Activated T-cell treated with anti-CD3 and anti-CD28 coated beads for 48 hours (primary cell): ENCODE measurements around the gene POLDIP2.
"Not testable (repeated sequence)": the region's sequence is repeated elsewhere in the genome, so short reads cannot be mapped to it uniquely, and the experiment has no call there.

Experiments
- DNase-seq: peaks from one replicate; pipeline ENCODE4 v3.0.0-alpha.2; 2020; ENCODE audit warnings: low read depth

POLDIP2 gene

DNA sequence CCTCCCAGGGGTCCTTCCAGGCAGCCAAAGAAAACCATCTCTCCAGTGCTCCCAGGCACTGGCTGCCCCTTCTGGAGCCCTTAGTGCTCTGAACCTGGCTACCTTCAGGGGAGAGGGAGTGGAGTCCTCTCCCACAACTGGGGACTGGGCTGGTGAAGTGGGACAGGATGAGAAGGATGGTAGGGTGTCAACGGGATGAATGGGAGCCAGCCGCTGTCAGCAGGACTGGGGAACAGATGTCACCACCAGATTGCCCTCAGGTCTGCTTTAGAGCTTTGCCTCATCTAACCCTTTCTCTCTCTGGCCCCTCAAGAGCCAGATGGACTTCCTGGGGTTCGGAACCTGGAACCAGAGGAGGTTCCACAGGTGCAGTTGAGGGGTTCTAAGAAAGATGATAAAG, 8.2 kb upstream of the POLDIP2 start:
- no peak for DNase-seq

DNA sequence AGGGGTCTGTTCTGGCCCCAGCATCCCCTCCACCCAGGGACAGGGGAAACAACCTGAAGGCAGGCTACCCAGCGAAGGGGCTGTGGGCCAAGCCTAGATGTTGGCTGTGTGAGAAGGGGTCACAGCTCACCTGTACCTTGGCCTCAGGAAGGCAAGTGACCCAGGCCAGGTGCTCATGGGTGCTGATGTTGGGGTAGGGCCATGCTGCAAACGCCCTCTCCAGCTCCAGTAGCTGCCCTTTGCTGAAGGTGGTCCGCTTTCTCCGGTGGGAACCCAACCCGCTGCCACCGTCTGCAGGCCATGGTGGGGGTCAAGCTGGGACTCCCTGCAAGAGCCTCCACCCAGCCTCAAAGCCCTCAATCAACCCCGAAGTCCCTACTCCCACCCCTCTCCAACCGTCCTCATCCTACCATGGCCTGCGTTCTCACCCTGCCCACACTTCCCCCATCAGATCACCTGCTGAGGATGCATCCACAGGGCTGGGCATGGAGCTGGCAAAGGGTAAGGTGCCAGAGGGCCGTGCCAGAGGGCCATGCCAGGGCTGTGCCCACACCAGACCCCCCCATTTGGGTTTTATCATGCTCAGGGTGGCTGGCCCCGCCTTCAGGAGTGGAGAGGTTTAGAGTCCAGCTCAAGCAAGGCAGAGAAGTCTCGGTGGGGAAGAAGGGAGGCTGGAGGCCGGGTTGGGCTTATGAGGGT, 7.5 kb upstream of the POLDIP2 start, which contains the start of gene SEBOX:
Gene SEBOX (minus strand): TSS at position 535 of the 699 bp plus-strand sequence. CDS start 48 bp downstream, at position 487.
- no peak for DNase-seq

DNA sequence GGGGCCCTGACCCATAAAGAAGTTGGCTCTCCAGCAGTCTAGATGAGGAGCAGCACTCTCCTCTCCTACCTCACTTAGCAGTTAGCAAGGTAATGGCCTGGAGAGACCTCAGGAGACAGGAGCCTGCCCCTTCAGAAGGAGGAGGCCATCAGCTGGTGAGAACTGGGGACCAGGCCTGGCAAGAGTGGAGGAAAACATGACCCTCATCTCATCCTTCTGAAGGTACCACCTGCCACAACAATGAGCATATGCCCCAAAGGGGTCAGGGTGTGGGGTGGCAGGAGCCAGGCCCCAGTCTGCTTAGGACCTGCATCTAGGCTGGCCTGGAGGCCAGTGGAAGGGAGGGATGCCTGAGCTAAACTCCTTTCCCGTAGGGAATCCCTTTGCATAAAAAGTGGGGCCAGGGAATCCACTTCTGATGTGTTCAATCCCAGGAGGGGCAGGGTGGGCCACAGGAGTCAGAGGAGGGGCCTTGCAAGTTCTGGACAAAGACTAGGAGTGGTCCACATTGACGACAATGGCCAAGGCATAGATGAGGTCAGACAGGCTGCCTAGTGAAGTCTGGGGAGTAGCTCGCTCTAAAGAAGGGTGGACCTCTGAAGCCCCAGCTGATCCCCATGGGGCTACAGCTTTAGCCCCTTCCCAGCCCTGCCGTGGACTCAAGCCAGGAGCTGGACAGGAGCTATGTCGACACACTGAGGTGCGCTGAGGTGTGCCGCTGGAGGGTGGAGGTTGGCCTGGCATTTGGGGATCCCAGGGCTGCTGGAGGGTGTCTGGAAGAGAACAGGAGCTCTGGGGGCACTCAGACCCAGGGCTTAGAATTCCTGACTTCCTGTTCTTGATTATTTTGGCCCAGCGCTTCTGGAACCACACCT, 6.7 kb upstream of the POLDIP2 start:
- DNase-seq = no peak

DNA sequence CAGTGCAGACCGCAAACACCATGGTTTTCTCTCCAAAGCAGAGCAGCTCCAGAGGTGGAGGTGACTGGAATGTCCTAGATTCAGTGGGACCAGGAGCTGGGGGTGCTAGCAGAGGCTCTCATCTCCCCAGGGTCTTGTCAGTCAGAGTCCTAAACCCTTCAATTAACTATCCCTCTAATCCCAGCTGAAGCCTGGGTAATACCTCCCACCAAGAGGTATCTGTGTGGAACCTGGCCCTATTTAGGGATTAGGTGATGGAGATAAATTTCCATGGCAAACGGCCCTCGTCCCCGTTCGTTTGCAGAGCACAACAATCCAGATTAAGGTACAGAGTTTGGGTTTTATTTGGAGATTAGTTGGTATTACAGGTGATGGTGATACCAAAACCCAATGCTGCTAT, 5.9 kb upstream of the POLDIP2 start:
- DNase-seq = no peak

DNA sequence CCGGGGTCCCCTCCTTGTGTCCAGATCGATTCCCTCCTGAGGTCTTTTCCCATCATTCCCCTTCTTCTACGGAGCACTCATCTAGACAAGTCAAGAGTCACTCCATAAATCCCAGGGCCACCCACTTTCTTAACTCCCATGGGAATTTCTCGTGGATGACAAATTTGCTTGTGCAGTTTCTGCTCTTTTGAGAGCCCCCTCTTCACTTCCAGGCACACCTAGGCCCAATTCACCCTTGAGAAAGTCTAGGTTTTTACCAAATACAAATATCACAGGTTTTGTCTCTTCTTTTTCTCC, 522 bp upstream of the POLDIP2 start:
- DNase-seq = no peak

DNA sequence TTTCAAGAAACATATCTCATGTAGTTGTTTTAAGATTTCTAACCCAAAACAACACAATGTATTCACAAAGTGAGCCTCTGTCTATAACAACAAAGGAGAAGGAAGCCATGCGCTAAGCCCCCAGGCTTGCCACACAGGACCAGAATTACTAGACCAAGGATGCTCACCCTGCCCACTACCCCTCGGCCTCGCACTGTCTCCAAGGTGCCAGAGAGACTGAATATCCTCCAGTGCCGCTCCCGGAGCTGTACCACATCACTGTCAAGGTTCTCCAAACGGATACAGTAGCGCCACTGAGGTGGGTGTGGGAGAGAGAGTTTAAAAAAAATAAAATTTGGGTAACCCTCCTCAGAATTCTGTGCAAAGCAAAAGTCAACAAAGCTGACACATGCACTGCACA, 7.1 kb downstream of the POLDIP2 start:
- DNase-seq = no peak

DNA sequence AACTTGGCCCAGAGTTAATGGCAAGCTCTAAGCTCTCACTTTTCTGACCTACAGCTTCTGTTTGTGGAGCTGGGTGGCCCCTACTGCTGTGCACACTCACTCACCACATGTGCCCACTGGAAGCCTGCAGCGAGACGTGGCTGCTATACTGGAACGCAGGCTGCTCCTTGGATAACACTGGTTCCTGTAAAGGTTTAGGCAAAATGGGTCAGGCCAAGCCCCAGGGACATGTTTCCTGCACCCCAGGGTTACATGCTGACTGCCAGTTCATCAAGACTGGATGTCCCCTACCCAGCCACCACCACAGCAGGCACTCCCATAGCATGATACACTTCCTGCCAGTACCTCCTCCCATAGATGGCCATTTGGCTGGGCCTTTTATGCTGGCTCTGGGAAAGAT, 8.3 kb downstream of the POLDIP2 start:
- no peak for DNase-seq

DNA sequence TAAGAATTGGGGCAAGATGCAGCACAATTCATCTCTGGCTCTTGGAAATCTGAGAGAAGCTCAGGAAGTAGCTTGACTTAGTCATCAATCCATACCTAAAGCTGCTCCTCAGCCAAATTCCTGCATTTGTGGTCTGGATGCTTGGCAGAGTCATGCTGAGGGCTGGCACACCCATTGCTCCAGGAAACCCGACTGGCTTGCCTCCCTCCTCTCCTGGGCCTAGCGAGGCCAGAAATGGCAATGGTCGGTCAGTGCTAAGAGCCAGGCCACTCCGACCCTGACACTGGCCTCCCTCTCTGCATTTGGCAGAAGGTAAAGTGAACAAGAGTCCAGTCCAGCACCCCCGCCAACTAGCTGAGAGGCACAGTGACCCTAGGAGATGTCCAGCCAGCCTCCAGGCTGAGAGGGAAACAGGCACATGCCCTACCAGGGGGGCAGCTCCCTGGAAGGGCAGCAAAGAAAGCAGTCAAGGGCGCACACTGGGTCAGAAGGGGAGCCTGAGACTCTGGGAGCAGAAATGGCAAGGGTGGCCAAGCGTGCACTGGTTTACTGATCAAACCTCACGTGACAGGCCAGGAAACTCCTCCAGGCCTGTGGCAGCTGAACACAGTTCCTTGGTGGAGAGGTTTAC, 10.0 kb downstream of the POLDIP2 start:
- no peak for DNase-seq

DNA sequence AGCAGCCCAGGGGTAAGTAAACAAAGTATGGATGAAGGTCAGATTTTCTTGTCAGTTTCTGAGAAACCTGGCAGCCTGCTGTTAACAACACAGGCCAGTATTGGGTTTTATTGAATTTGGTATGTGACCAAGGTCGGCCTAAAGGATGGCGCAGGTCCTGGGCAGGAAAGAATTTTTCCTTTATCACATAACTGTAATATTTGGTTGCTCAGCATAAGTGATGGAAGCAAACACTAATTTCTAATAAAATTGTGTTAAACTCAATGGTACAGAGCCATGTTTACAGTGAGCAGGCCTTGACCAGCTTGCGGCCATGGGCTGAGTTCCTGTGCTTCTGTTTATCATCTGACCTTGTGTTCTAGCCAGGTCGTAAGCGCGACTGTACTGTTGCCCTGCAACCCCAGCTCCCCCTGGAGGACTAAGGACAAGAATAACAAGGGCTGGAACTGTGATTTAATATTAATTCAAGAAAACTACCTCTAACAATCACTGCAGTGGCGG, 10.5 kb downstream of the POLDIP2 start:
- no peak for DNase-seq

DNA sequence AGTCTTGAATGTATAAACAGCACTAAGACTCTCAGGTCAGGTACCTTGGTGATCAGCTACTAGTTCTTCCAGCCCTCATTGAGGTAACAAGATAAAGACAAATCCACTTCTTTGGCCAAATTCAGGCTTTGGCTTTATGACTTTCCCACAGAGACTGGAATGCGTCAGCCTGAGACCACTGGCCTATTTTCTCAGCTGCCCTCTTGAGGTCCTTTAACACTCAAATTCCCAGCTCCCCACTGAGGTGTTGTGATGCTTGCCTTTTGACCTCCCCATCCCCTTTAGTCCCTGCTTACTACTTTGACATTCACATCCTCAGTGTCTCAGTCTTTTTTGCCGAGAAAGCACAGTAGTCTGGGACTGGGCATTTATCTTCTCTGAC, 11.1 kb downstream of the POLDIP2 start:
- no peak for DNase-seq

DNA sequence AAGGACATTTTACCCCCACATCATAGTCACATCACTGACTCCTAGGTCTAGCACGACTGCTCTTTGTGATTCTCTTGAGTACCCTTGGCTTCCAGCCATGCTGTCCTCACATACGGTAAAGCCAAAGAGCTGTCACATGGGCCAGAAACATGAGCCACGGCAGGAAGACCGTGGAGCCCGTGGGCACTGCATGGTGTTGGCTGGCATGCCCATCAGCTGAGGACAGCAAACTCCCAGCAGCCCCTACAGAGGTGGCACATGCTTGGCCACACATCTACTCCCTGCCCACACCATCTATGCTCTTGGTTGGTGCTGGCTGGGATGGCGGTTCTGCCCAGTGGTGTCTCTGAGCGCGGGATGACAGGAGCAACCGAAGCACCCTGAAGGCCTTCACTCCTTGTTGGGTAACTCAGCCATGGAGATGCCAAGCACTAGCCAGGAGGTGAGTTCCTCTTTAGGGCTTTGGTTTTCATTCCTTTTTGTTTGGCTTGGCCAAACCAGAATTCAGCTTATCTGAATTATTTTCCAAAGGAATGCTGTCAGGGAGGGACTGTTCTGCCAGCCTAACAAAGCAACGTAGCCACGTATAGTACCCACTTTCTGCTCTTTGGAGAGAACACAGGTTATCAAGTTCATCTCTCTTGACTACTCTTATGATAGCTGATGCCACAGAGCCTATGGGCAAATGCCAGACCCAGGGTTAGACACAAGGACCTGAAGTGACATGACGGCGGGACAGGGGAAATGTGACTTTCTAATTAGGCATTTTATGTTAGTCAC, 11.7 kb downstream of the POLDIP2 start:
- DNase-seq = no peak

DNA sequence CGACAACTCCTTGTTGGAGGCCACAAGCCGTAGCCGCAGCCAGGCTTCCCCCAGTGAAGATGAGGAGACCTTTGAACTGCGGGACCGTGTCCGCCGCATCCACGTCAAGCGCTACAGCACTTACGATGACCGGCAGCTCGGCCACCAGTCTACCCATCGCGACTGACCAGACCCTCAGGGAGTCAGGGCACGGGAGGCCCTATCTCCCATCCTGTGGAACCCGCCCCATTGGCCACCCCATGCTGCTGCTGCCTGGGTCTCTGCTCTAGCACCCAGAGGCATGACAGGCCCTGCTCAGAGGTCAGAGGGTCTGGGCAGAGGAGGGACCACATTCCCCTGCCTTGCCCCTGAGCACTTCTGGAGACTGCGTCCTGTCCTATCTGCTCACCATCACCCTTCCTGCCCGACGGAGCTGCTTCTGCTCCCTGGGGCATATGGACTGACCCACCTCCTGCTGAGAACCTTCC, 12.9 kb downstream of the POLDIP2 start:
- no peak for DNase-seq

DNA sequence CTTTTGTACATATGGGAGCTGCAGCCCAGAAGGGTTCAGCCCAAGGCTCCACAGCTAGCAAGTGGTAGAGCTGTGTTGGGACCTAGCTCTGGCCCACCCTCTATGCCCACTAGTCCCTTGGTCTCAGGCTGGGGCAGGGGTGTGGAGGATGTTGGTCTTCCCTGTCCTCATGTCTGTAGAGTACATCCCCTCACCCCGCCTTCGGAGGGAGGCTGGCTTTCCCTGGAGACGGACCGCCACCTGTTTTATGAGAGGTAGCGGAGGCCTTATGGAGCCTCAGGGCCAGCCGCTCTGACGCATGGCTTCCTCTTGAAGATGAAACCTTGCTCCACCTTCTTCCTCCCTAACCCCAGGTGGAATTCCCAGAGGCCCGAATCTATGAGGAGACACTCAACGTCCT, 13.3 kb downstream of the POLDIP2 start:
- DNase-seq = no peak

DNA sequence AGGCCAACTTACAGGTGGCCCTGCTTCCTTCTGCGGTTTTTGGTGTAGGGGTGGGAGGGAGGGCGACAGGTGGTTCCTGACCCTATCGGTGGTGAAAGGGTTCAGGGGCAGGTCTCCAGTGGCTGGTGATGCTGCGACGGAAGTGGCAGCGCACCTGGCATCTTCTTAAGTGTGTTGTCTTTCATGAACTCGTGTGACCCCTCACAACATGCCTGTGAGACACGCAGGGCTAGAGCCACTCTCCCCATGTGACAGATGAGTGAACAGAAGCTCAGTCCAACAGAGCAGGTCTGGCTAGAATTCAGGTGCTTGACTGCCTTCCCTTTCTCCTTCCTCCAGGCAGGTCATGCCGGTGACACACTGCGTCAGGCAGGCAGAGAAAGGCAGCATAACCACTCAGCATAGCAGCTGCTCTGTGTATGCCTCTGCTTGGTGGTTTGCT, 13.8 kb downstream of the POLDIP2 start:
- DNase-seq = no peak

DNA sequence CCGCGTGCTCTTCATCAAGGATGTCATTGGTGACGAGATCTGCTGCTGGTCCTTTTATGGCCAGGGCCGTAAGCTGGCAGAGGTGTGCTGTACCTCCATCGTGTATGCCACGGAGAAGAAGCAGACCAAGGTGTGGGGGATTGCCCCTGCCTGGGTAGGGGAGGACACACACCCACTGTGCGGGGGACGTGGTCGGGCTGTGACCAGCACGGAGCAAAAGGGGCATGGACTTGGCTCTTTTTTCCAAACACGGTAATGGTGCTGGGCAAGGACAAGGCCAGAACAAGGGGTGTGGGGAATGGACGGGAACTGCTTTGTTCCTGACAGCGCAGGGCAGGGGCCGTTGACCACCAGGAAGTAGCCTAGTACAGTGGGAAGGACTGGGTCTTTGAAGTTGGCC, 15.0 kb downstream of the POLDIP2 start:
- DNase-seq = no peak

DNA sequence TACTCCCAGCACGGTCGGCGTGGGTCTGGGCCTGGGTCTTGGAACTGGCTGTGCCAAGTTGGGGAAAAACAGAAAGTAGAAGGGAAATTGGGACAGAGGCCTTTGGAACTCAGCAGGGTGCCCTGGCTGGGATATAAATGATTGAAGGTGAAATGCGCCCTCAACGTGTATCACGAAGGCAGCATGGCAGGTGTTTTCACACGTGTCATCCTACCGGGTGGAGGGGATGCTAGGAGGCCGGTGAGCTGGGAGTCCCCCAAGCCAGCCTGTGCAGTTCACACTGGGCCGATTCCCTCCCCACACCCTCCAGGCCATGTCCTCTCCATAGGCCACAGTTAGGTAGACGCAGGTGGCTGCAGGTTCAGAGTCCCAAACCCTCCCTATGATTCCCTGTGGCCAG, 15.8 kb downstream of the POLDIP2 start:
- no peak for DNase-seq

DNA sequence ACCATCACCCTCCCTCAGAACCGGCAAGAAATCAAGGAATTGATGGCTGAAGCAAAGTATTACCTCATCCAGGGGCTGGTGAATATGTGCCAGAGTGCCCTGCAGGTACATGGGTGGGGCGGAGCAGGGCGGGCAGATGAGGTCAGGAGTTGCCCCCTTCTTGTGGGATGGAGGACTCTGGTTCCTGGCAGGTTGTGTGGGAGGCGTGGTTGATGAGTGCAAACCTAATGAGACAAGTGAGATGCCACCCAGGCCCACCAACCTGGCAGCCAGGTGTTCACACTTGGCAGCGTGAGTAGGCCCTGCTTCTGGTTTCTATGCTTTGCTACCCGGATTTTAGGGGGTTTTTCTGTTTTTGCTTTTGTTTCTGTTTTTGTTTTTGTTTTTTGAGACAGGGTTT, 17.0 kb downstream of the POLDIP2 start:
- DNase-seq = no peak

DNA sequence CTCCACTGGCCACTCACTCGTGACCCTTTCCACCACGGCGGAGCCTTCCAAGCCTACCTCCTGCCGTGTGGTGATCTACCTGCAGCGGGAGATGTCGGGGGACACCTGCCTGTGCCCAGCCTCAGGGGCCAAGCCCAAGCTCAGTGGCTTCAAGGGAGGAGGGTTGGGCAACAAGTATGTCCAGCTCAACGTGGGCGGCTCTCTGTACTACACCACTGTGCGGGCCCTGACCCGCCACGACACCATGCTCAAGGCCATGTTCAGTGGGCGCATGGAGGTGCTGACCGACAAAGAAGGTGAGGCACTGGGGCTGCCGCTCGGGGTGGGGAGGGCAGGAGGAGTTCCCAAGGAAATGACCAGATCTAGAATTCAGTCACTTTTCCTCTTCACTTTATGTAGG, 17.9 kb downstream of the POLDIP2 start:
- DNase-seq = no peak

DNA sequence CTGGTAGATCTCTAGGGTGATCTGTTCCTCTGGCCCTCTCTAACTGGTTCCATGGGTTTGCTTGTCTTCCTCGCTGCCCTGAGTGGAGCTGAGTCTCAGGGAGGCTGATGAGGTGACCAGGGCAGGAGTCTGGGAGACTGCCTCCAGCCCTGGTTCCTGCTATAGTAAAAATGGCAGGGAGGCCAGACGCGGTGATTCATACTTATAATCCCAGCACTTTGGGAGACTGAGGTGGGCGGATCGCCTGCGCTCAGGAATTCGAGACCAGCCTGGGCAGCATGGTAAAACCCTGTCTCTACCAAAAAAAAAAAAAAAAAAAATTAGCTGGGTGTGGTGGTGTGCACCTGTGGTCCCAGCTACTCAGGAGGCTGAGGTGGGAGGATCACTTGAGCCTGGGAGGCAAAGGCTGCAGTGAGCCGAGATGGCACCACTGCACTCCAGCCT, 18.5 kb downstream of the POLDIP2 start:
- DNase-seq = not testable (repeated sequence)

DNA sequence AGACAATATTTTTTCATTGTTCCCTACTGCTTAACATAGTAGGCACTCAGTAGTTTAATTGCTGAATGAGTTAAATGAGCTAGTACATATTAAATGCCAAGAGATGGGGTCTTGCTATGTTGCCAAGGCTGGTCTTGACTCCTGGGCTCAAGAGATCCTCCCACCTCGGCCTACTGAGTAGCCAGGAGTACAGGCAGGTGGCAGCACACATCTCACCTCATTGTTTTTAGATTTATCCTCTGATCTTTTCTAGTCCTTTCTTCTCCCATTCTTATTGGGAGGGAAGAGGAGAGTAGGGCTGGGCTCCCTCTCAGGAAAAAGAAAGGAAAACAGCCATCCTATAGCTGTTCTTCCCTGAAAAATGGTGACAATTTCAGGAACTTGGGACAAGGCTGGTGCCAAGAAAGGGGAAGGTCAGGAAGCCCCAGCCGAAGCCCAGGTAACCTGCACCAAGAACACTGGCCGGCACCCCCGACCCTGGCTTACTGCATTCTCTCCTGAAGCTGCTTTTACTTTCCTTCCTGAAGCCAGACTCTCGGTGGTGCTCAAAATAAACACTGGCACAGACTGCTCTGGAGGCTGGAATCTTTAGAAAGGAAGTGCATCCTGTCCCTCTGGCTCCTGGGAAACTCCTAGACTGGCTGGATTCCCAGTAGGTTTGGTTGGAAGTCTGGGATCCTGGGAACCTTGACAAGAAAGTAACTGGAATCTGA, 19.1 kb downstream of the POLDIP2 start:
- no peak for DNase-seq
